H1 (cell line): ENCODE results near the gene MACF1. TPM values are rescaled to one million over a fixed set of nuclear protein-coding genes. Genes with fewer than 3 reads are reported as not detected.

Experiments used
- CTCF ChIA-PET: fragments of 300-600 bp; sonication (Branson Sonifier 250); formaldehyde crosslinking; loops from one replicate; lab custom pipeline; 2021; ENCODE audit not compliant: partially characterized antibody; lab: Charles Lee
- POLR2A ChIA-PET: fragments of 300-600 bp; sonication (Branson Sonifier 250); formaldehyde crosslinking; loops from one replicate; lab custom pipeline; 2021; ENCODE audit warnings: inconsistent platforms; ENCODE audit not compliant: partially characterized antibody; lab: Charles Lee
- DNase-seq, 2 experiments: peaks; one replicate each; pipeline versions ENCODE4 v3.0.0 to v3.0.0-alpha.2; 2010 to 2022; ENCODE audit warnings: low spot score in 2 of 2, low read depth in 1 of 2, mixed read lengths in 1 of 2
- FAIRE-seq: peaks from 2 replicates; lab custom pipeline; 2011; peaks lifted over from hg19 to GRCh38; lab: Jason Lieb, UNC
- H2AFZ ChIP-seq: 2 replicates; pipeline ENCODE4 v1.8.1; 2012; ENCODE audit warnings: low read length, inconsistent platforms
- H2AK5ac ChIP-seq: 2 replicates; pipeline ENCODE4 v1.6.1; 2013; ENCODE audit warnings: low read depth, low read length
- H2BK120ac ChIP-seq: replicated peaks from 2 replicates; pipeline ENCODE3; 2013; ENCODE audit warnings: low read depth, low read length, inconsistent platforms
- H2BK12ac ChIP-seq: 2 replicates; pipeline ENCODE4 v1.6.1; 2013; ENCODE audit warnings: low read depth, low read length
- H2BK15ac ChIP-seq: 2 replicates; pipeline ENCODE4 v1.6.1; 2013; ENCODE audit warnings: low read length
- H2BK20ac ChIP-seq: 2 replicates; pipeline ENCODE4 v1.6.1; 2013; ENCODE audit warnings: low read length
- H2BK5ac ChIP-seq: 2 replicates; pipeline ENCODE4 v1.6.1; 2013; ENCODE audit warnings: low read depth, low read length
- H3K14ac ChIP-seq: 2 replicates; pipeline ENCODE4 v1.6.1; 2013; ENCODE audit warnings: inconsistent platforms; ENCODE audit not compliant: insufficient read length
- H3K18ac ChIP-seq: 2 replicates; pipeline ENCODE4 v1.6.1; 2013; ENCODE audit warnings: low read length; ENCODE audit errors: extremely low read depth
- H3K23ac ChIP-seq: 2 replicates; pipeline ENCODE4 v1.6.1; 2013; ENCODE audit warnings: inconsistent platforms; ENCODE audit not compliant: insufficient read length
- H3K23me2 ChIP-seq: 2 replicates; pipeline ENCODE4 v1.6.1; 2013; ENCODE audit warnings: low read depth, low read length
- H3K27ac ChIP-seq: 2 replicates; pipeline ENCODE4 v1.6.1; 2011; ENCODE audit warnings: low read depth, low read length, inconsistent platforms
- H3K27me3 ChIP-seq, 4 experiments: replicated peaks in 1 of 4; 1 replicate in 1 of 4; 2 replicates in 3 of 4; pipeline versions ENCODE4 v1.6.1 to v1.8.1; 2011 to 2013; ENCODE audit warnings: low read length in 3 of 4, mild to moderate bottlenecking in 3 of 4, inconsistent platforms in 2 of 4, mixed read lengths in 2 of 4, moderate library complexity in 1 of 4; ENCODE audit not compliant: control insufficient read depth in 3 of 4, insufficient read depth in 3 of 4; ENCODE audit errors: extremely low read depth in 1 of 4
- H3K36me3 ChIP-seq, 4 experiments: 2 replicates each; pipeline versions ENCODE4 v1.6.1 to v1.8.1; 2011 to 2013; ENCODE audit warnings: mild to moderate bottlenecking in 4 of 4, low read length in 3 of 4, moderate library complexity in 2 of 4, control low read depth in 1 of 4, inconsistent platforms in 1 of 4; ENCODE audit not compliant: insufficient read depth in 4 of 4, control insufficient read depth in 2 of 4
- H3K4ac ChIP-seq: replicated peaks from 2 replicates; pipeline ENCODE3; 2013; ENCODE audit warnings: low read length, low read depth, mixed read lengths, inconsistent platforms; ENCODE audit not compliant: insufficient read length
- H3K4me1 ChIP-seq, 4 experiments: replicated peaks in 1 of 4; 1 replicate in 1 of 4; 2 replicates in 3 of 4; pipeline versions ENCODE4 v1.6.1 to v1.8.1; 2011 to 2013; ENCODE audit warnings: low read length in 3 of 4, inconsistent platforms in 2 of 4, mixed read lengths in 1 of 4; ENCODE audit not compliant: insufficient read depth in 4 of 4, control insufficient read depth in 3 of 4
- H3K4me2 ChIP-seq, 2 experiments: 2 replicates each; pipeline versions ENCODE4 v1.6.1 to v1.8.1; 2011 to 2013; ENCODE audit warnings: low read depth in 2 of 2, low read length in 2 of 2, control low read depth in 1 of 2, inconsistent platforms in 1 of 2, mild to moderate bottlenecking in 1 of 2; ENCODE audit not compliant: insufficient read depth in 1 of 2
- H3K4me3 ChIP-seq, 4 experiments: fragments of 200-600, 300-600 bp in 1 of 4; sonication (generic), shearing (Covaris generic), sonication (Bioruptor Twin) in 1 of 4; 2 replicates each; pipeline versions ENCODE4 v1.5.1 to v1.8.1; 2011 to 2016; ENCODE audit warnings: low read length in 4 of 4, low read depth in 3 of 4, control low read depth in 2 of 4, inconsistent platforms in 2 of 4, mild to moderate bottlenecking in 2 of 4, mixed read lengths in 1 of 4, moderate library complexity in 1 of 4; ENCODE audit not compliant: insufficient read depth in 2 of 4; ENCODE audit errors: extremely low read depth in 1 of 4
- H3K56ac ChIP-seq: replicated peaks from 2 replicates; pipeline ENCODE3; 2013; ENCODE audit warnings: low read depth, mild to moderate bottlenecking, mixed read lengths, low read length, inconsistent platforms; ENCODE audit not compliant: insufficient read length
- H3K79me1 ChIP-seq: 2 replicates; pipeline ENCODE4 v1.6.1; 2013; ENCODE audit warnings: low read depth, low read length, control low read depth
- H3K79me2 ChIP-seq, 2 experiments: 2 replicates each; pipeline versions ENCODE4 v1.6.1 to v1.8.1; 2012 to 2013; ENCODE audit warnings: low read length in 2 of 2, mild to moderate bottlenecking in 2 of 2, inconsistent platforms in 1 of 2; ENCODE audit not compliant: insufficient read depth in 2 of 2, control insufficient read depth in 1 of 2
- H3K9ac ChIP-seq, 4 experiments: replicated peaks in 1 of 4; 1 replicate in 1 of 4; 2 replicates in 3 of 4; pipeline versions ENCODE4 v1.6.1 to v1.8.1; 2011 to 2013; ENCODE audit warnings: low read depth in 3 of 4, low read length in 3 of 4, control low read depth in 2 of 4, mild to moderate bottlenecking in 2 of 4, moderate library complexity in 2 of 4, inconsistent platforms in 1 of 4; ENCODE audit errors: extremely low read depth in 1 of 4
- H3K9me3 ChIP-seq, 2 experiments: 2 replicates each; pipeline versions ENCODE4 v1.6.1 to v1.8.1; 2012 to 2013; ENCODE audit warnings: mild to moderate bottlenecking in 2 of 2, moderate library complexity in 2 of 2, control low read depth in 1 of 2, inconsistent platforms in 1 of 2, low read depth in 1 of 2, low read length in 1 of 2, mixed read lengths in 1 of 2; ENCODE audit not compliant: insufficient read depth in 2 of 2
- H4K20me1 ChIP-seq, 2 experiments: replicated peaks in 1 of 2; 2 replicates each; pipeline versions ENCODE3 to v1.8.1; 2011 to 2013; ENCODE audit warnings: inconsistent platforms in 2 of 2, low read length in 2 of 2, mild to moderate bottlenecking in 1 of 2; ENCODE audit not compliant: insufficient read depth in 2 of 2, control insufficient read depth in 1 of 2
- H4K5ac ChIP-seq: 2 replicates; pipeline ENCODE4 v1.6.1; 2013; ENCODE audit warnings: low read length, low read depth, mixed read lengths, inconsistent platforms; ENCODE audit not compliant: insufficient read length
- H4K8ac ChIP-seq: 2 replicates; pipeline ENCODE4 v1.8.0; 2013; ENCODE audit warnings: mild to moderate bottlenecking, moderate library complexity, low read length, inconsistent platforms; ENCODE audit not compliant: insufficient read depth; ENCODE audit errors: extremely low read depth
- H4K91ac ChIP-seq: replicated peaks from 2 replicates; pipeline ENCODE3; 2013; ENCODE audit warnings: low read length, mixed read lengths, inconsistent platforms; ENCODE audit not compliant: insufficient read length
- ATF3 ChIP-seq: IDR thresholded peaks from 2 replicates; pipeline ENCODE4 v1.6.1; 2011; ENCODE audit warnings: low read depth, mild to moderate bottlenecking, low read length; ENCODE audit not compliant: insufficient read depth
- BCL11A ChIP-seq, 2 experiments: IDR thresholded peaks; one replicate each; pipeline ENCODE4 v1.6.1; 2011; ENCODE audit warnings: low read depth in 2 of 2, low read length in 2 of 2, mild to moderate bottlenecking in 2 of 2
- CREB1 ChIP-seq: IDR thresholded peaks from 2 replicates; pipeline ENCODE4 v1.6.1; 2012; ENCODE audit warnings: inconsistent platforms
- RAD21 ChIP-seq, 2 experiments: IDR thresholded peaks in 1 of 2; conservative IDR thresholded peaks in 1 of 2; 2 replicates each; pipeline ENCODE4 v1.6.1; 2011; ENCODE audit warnings: low read depth in 2 of 2, low read length in 2 of 2, improper control_type of control experiment in 1 of 2, inconsistent platforms in 1 of 2, mild to moderate bottlenecking in 1 of 2, moderate library complexity in 1 of 2
- WGBS, 2 experiments: shearing (Covaris generic) in 1 of 2; methylation state at CpG; one replicate each; pipeline versions ENCODE4 v1.1.6 to v1.1.7; 2013 to 2015; ENCODE audit warnings: low lambda C conversion rate in 2 of 2, mixed read lengths in 2 of 2, inconsistent platforms in 1 of 2, low coverage in 1 of 2, missing lambda C conversion rate in 1 of 2; ENCODE audit not compliant: insufficient replicate concordance in 2 of 2, insufficient coverage in 1 of 2, insufficient read length in 1 of 2; ENCODE audit errors: extremely low coverage in 1 of 2, missing lambda C conversion rate in 1 of 2; 5-methylcytosine and 5-hydroxymethylcytosine counted together
- polyA plus RNA-seq, 7 experiments: library from polyadenylated mRNA; depleted of rRNA in 3 of 7; stranded (reverse) in 5 of 7; unstranded in 2 of 7; fragments of >200 nt in 5 of 7; fragments of 200-250 nt in 2 of 7; gene quantifications; 1 replicate in 5 of 7; 2 replicates in 1 of 7; 4 replicates in 1 of 7; pipeline versions ENCODE4 v1.2.1 to v1.2.3, GENCODE V29; 2011 to 2013; ENCODE audit warnings: missing spikeins in 2 of 7, mixed read lengths in 2 of 7
- total RNA-seq: library from RNA; stranded (reverse); fragmentation: NEBNext Ultra II Directional; extraction: Animal tissue kit (Norgen Biotek cat#: 25700); gene quantifications from 2 replicates; pipeline ENCODE4 v1.2.1, GENCODE V29; 2021

Gene MACF1
- total and polyA plus RNA-seq, 2 of the 8 experiments (the other 6 are each of a cell fraction or from before 2014, with no cell fraction given): 59.8 to 285 TPM

GRCh38 chr1:39488793-39489566, 284.5 kb downstream of the MACF1 start:
- Histone ChIP-seq H3K23ac (no peak overlapping the region), H2BK15ac (no peak overlapping the region), H3K4me1 (no peaks in the 10 kb centered on the region; a peak in 1 of 7 replicates), H3K36me3 (peaks cover 4 to 31% (median 18%) of the 10 kb centered on the region in 4 experiments; a peak in 7 of 8 replicates), H3K18ac (no peak overlapping the region), H3K56ac (no peak overlapping the region), H4K8ac (no peak overlapping the region), H3K23me2 (peaks cover 7% of the 10 kb centered on the region; the same call in 1 of the 2 replicates), H2AFZ (no peak overlapping the region), H4K91ac (no peak overlapping the region), H3K27me3 (peaks cover 18 to 42% (median 39%) of the 10 kb centered on the region in 4 experiments), H3K14ac (no peak overlapping the region), H3K79me2 (no peaks in the 10 kb centered on the region), H4K20me1 (peaks cover 0 to 4% of the 10 kb centered on the region in 2 experiments), H2AK5ac (no peak overlapping the region), H3K4me3 (no peak overlapping the region), H2BK12ac (no peak overlapping the region), H2BK120ac (no peak overlapping the region), H3K9me3 (no peaks in the 10 kb centered on the region), H2BK5ac (no peak overlapping the region), H4K5ac (no peak overlapping the region), H3K27ac (no peak overlapping the region), H3K4ac (no peak overlapping the region), H3K4me2 (no peak overlapping the region), H2BK20ac (no peak overlapping the region), H3K9ac (no peak overlapping the region), H3K79me1 (no peaks in the 10 kb centered on the region)
- FAIRE-seq: no peak
- ChIA-PET CTCF (interaction anchor here (0.6 to 3.7 kb wide), 9 partner anchors 18 to 454 kb away, joined by 3 to 25 read pairs (median 4); no protein-coding TSS in a partner anchor), POLR2A (interaction anchor here (0.5 to 2.1 kb wide), 7 partner anchors 9 to 481 kb away, joined by 3 to 8 read pairs (median 4); no protein-coding TSS in a partner anchor)
- DNase-seq: no peak
- WGBS, 2 experiments: 73% methylated on average over 7 of the region's 7 CpGs; no CpG with 5 or more reads in 1 of the 2 experiments
- TF ChIP-seq ATF3 (no peak), CREB1 (no peak), BCL11A (IDR thresholded peaks at IDR 0.05; ENCODE audit: low read depth in 2 of 2, low read length in 2 of 2) (no peak), RAD21 (IDR thresholded peaks at IDR 0.05 in 1 of 2, conservative IDR thresholded peaks at IDR 0.05 in 1 of 2; ENCODE audit: low read depth in 2 of 2, low read length in 2 of 2) (no peak)
